Measurements from ENCODE around the gene PEX26.

The PEX26 gene

DNA sequence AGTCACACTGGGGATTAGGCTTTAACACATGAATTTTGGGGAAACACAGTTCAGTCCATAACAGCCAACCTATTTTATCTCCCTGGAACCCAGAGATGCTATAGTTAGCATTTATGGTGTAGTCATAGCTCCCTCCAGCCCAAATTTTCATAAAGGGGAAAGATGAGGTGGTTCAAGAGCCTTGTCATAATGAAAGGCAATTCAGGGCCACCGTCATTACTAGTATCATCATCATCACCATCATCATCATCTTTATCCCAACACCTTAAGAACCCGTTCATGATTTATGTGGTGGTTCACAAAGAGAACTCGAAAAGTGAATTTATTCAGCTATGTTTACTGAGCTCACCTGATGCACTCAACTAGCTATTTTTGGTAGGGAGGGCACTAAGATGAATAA, 30.4 kb downstream of the PEX26 start:
- H3K36me3 ChIP-seq (ENCODE audit: insufficient read depth, low read depth, low read length), result no peaks in the 10 kb centered on the region
- peaks cover 46% of the 10 kb centered on the region for H3K27me3 ChIP-seq (ENCODE audit: insufficient read depth, low read length)
- H3K9ac ChIP-seq (ENCODE audit: low read depth, low read length), result no peak overlapping the region
- peaks cover 15% of the 10 kb centered on the region; the same call in 1 of the 2 replicates for H3K9me3 ChIP-seq (ENCODE audit: insufficient read depth, low read depth, low read length)
- no peak overlapping the region for H3K27ac ChIP-seq (ENCODE audit: low read length)
- no peak overlapping the region for H3K4me3 ChIP-seq (ENCODE audit: low read length)
- peaks cover 3% of the 10 kb centered on the region; the same call in 1 of the 2 replicates for H3K4me1 ChIP-seq (ENCODE audit: insufficient read depth, low read length)

DNA sequence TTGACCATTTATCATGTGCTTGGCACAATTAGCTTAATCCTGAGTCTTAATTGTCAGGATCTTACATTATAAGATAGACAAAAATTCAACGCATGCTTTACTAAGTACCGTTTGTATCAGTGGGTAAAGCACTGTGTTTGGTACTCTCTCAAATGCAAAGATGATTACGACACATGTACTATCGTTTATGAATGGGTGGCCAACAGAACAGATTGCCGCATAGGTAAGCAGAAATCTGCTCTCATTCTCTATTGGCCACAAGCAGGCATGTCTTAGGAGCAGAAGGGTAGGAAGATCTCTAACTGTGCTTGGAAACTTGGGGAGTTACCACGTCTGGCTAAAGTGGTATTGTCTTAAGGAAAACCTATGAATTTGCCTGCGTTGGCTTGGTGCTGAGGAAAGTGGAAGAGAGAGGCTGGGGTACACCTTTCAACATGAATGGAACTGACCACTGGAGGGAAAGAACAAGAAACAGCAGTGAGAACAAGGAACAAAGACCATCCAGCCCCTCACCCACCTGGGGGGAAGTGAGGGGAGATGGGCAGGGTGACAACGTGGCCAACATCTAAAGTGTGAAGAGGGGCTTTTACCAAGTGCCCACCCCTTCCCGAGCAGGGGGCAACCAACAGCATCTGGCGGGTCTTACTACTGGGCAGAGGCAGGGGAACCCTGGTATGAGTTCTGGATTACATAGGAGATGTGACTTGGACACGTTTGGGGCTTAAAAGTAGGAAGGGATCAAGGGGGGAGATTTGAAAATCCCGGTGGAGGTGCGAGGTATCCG, 31.8 kb downstream of the PEX26 start:
- peak overlapping the region; percentile 65 for H3K4me3 ChIP-seq (ENCODE audit: low read length)
- no peak overlapping the region for H3K27ac ChIP-seq (ENCODE audit: low read length)
- peaks cover 49% of the 10 kb centered on the region for H3K27me3 ChIP-seq (ENCODE audit: insufficient read depth, low read length)
- peaks cover 15% of the 10 kb centered on the region; the same call in 1 of the 2 replicates for H3K9me3 ChIP-seq (ENCODE audit: insufficient read depth, low read depth, low read length)
- H3K4me1 ChIP-seq (ENCODE audit: insufficient read depth, low read length), result peaks cover 3% of the 10 kb centered on the region; the same call in 1 of the 2 replicates
- H3K36me3 ChIP-seq (ENCODE audit: insufficient read depth, low read depth, low read length), result no peaks in the 10 kb centered on the region
- no peak overlapping the region for H3K9ac ChIP-seq (ENCODE audit: low read depth, low read length)

DNA sequence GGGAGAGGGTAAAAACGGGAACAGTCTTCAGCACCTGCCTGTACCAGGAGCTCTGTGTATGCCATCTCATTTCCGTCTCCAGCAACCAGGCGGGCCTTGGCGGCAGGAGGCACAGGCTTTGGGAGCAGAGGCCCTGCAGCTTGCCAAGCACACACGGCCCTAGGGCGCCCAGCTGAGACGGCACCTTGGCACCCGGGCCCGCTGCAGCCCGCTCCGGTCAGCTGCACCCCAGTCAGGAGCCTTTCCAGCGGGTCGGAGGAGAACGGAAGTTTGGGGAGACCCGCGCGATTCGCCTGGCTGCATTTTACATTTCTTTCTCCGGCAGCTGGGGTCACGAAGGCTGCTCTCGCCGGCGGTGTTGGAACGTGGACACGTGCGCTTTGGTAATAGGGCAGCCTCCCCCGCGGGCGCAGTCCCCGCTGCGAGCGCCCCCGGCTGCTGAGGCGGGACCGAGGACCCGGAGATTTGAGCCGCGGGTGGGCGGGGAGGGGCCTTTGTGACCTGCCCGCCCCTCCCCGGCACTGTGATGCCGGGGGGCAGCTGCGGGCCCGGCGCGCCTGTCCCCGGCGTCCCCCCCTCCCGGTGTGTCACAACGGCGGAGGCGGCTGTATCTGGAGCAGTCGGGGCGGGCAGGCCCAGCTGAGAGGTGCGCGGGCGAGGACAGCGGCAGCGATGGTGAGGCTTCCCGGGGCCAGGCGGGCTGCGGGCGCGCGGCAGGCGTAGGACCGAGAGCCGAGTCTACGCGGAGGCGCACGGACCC, 32.6 kb downstream of the PEX26 start, which contains the start of gene TUBA8:
Gene TUBA8, plus strand, starts transcription at position 616 of the 760 bp plus-strand sequence. Its CDS starts 57 bp downstream, at position 673.
- no peak within 1 kb of the TSS for H3K27ac ChIP-seq (ENCODE audit: low read length)
- H3K9ac ChIP-seq (ENCODE audit: low read depth, low read length), result no peak within 1 kb of the TSS
- H3K4me3 ChIP-seq (ENCODE audit: low read length), result peak within 1 kb of the TSS; percentile 65
- no peaks in the 10 kb centered on the region for H3K36me3 ChIP-seq (ENCODE audit: insufficient read depth, low read depth, low read length)
- H3K27me3 ChIP-seq (ENCODE audit: insufficient read depth, low read length), result peaks cover 49% of the 10 kb centered on the region
- peaks cover 13% of the 10 kb centered on the region; the same call in 1 of the 2 replicates for H3K9me3 ChIP-seq (ENCODE audit: insufficient read depth, low read depth, low read length)
- peaks cover 3% of the 10 kb centered on the region; the same call in 1 of the 2 replicates for H3K4me1 ChIP-seq (ENCODE audit: insufficient read depth, low read length)

DNA sequence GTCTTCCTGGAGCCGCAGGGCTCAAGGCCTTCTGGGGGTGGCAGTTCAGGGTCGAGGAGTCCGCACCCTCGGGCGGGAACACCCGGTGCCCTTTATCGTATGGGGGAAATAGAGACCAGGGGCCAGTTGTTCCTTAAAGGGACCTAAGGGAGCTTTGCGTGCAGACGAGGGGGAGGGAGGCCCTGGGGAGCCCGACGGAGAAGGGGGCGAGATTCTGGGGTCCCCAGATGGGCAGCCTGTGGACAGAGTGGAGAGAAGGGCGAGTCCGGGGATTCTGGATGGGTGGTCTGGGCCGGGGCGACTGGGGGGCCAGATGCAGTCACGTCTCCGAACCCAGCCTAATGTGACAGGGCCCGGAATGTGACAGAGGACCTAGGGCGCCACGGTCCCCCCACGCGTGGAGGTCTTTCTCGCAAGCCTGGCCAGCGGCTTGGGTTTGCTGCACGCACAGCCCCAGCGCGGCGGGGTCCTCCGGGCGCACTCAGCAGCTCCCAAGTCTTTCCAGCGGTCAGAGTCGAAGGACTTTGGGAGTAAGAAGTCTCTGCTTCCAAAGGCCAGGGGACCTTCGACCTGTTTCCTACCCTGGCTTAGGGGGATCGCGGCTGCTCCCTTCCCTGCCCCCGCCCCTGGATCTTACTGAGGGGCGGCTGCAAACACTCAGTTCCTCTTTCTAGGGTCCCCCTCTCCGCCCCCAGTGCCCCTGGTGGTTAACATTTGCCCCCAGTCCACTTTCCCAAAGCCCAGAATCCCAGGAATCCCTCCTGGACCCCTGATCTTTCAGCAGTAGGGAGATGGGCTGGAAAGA, 33.4 kb downstream of the PEX26 start:
- no peaks in the 10 kb centered on the region for H3K36me3 ChIP-seq (ENCODE audit: insufficient read depth, low read depth, low read length)
- peak overlapping the region; percentile 65; the same call in 1 of the 2 replicates for H3K4me3 ChIP-seq (ENCODE audit: low read length)
- H3K27me3 ChIP-seq (ENCODE audit: insufficient read depth, low read length), result peaks cover 49% of the 10 kb centered on the region
- no peak overlapping the region for H3K9ac ChIP-seq (ENCODE audit: low read depth, low read length)
- peaks cover 3% of the 10 kb centered on the region; the same call in 1 of the 2 replicates for H3K4me1 ChIP-seq (ENCODE audit: insufficient read depth, low read length)
- peaks cover 5% of the 10 kb centered on the region; the same call in 1 of the 2 replicates for H3K9me3 ChIP-seq (ENCODE audit: insufficient read depth, low read depth, low read length)
- H3K27ac ChIP-seq (ENCODE audit: low read length), result no peak overlapping the region

DNA sequence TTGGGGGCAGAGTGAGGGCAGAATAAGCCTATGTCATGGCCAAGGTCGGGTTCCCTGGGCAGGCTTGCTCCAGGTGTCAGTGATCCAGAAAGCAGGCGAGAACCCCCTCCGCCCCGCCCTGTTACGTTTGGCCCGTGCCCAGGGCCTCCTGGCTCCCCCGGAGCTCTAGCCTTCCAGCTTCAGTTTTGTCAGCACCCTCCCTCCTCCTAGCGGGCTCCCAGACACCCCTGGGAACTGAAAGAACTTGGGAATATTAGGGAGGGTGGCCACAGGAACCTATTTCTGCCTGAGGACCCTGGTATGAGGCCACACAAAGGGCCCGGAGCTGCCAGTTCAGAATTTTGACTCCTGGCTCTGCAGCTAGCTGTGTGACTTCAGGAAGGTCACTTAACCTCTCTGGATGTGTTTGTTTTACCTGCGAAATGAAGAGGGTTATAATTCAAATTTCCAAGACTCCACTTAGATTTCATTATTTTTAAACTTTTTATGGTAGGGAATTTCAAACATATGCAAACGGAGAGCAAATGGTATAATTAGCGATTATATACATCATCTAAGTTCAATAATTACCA, 34.1 kb downstream of the PEX26 start:
- H3K4me3 ChIP-seq (ENCODE audit: low read length), result no peak overlapping the region

DNA sequence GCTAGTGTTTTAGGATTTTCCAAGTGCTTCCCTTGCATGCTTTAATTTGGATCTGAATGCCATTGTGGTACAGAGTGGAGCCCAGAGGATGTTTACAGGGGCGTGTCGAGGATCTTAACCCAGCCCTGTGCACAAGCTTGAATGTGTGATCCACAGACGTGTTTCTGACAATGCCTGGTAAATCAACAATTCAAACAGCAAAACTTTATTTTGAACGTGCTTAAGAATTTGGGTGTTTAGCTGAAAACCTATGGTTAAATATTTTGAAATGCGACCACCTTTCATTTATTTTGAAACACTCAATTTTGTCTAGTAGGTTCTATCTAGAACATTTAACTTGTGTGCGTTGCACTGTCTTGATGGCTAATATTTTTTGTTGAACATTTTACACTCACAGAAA, 34.6 kb downstream of the PEX26 start:
- Histone ChIP-seq H3K27ac (ENCODE audit: low read length) (no peak overlapping the region), H3K9ac (ENCODE audit: low read depth, low read length) (no peak overlapping the region)

More for the DNA sequence above, 34.1 kb downstream of the PEX26 start:
- H3K4me1 ChIP-seq (ENCODE audit: insufficient read depth, low read length), result peaks cover 3% of the 10 kb centered on the region; the same call in 1 of the 2 replicates
- H3K36me3 ChIP-seq (ENCODE audit: insufficient read depth, low read depth, low read length), result no peaks in the 10 kb centered on the region
- no peak overlapping the region for H3K27ac ChIP-seq (ENCODE audit: low read length)
- H3K9ac ChIP-seq (ENCODE audit: low read depth, low read length), result no peak overlapping the region
- H3K27me3 ChIP-seq (ENCODE audit: insufficient read depth, low read length), result peaks cover 49% of the 10 kb centered on the region
- H3K9me3 ChIP-seq (ENCODE audit: insufficient read depth, low read depth, low read length), result 0 out of 2 replicates have a peak, but pooled peaks cover 3% of the 10 kb centered on the region

DNA sequence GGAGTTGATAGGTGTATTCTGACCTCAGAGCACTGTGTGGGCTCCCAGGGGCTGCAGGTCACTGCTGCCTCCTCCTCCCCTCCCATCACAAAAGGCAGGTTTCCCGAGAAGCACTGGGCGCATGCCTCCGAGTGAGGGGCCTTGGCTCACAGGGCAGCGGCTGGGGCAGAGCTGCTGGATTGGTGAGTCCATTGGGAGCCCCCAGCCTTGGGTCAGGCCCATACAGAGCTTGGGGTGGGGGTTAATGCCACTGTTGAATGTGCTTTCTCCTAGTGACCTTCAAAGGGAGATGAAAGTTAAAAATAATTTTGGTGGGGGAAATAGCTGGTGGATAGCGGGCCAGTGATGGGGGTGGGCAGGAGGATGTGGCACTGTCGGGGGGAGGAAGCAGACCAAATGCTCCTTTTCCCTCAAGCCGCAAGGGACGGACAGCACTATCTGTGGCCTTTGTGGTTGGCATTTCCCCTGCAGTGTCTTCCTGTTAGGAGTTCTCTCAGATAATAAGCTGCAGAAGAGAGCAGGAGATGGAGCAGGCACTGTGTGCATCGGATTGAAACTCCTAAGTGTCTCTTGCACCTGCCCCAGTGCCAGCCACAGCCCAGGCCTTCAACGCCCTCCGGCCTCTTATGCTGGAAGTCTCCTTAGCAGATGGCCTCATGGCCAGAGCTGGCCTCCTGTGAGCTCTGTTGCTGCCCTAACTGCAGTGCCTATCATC, 36.0 kb downstream of the PEX26 start:
- Histone ChIP-seq H3K27me3 (ENCODE audit: insufficient read depth, low read length) (peaks cover 45% of the 10 kb centered on the region), H3K4me3 (ENCODE audit: low read length) (no peak overlapping the region), H3K9ac (ENCODE audit: low read depth, low read length) (no peak overlapping the region), H3K36me3 (ENCODE audit: insufficient read depth, low read depth, low read length) (no peaks in the 10 kb centered on the region), H3K4me1 (ENCODE audit: insufficient read depth, low read length) (peaks cover 3% of the 10 kb centered on the region; the same call in 1 of the 2 replicates), H3K9me3 (ENCODE audit: insufficient read depth, low read depth, low read length) (0 out of 2 replicates have a peak, but pooled peaks cover 3% of the 10 kb centered on the region), H3K27ac (ENCODE audit: low read length) (no peak overlapping the region)

More for the DNA sequence above, 34.6 kb downstream of the PEX26 start:
- Histone ChIP-seq H3K9me3 (ENCODE audit: insufficient read depth, low read depth, low read length) (0 out of 2 replicates have a peak, but pooled peaks cover 3% of the 10 kb centered on the region), H3K36me3 (ENCODE audit: insufficient read depth, low read depth, low read length) (no peaks in the 10 kb centered on the region), H3K27me3 (ENCODE audit: insufficient read depth, low read length) (peaks cover 45% of the 10 kb centered on the region), H3K4me3 (ENCODE audit: low read length) (no peak overlapping the region), H3K4me1 (ENCODE audit: insufficient read depth, low read length) (peaks cover 3% of the 10 kb centered on the region; the same call in 1 of the 2 replicates)

DNA sequence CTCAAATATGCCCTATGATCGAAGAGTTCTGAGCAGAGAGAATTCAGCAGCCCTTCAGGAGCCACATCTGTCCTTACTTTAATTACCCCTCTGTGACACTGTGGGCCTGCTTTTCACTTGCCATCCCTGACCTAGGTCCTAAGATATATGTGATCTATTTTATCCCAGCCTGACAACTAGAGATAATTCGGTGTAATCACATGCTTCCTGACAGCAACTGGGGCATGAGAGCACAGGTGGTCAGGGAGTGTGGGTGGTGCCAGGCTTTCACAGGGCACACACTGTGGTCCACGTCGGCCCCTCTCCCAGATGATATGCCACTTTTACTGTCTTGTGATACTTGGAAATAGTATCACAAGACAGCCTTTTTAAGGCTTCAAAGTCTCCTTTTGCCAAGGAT, 36.7 kb downstream of the PEX26 start:
- H3K27ac ChIP-seq (ENCODE audit: low read length), result no peak overlapping the region
- H3K27me3 ChIP-seq (ENCODE audit: insufficient read depth, low read length), result peaks cover 40% of the 10 kb centered on the region
- H3K4me1 ChIP-seq (ENCODE audit: insufficient read depth, low read length), result peaks cover 3% of the 10 kb centered on the region; the same call in 1 of the 2 replicates
- H3K9ac ChIP-seq (ENCODE audit: low read depth, low read length), result no peak overlapping the region
- H3K36me3 ChIP-seq (ENCODE audit: insufficient read depth, low read depth, low read length), result no peaks in the 10 kb centered on the region
- H3K4me3 ChIP-seq (ENCODE audit: low read length), result no peak overlapping the region
- 0 out of 2 replicates have a peak, but pooled peaks cover under 1% of the 10 kb centered on the region for H3K9me3 ChIP-seq (ENCODE audit: insufficient read depth, low read depth, low read length)

DNA sequence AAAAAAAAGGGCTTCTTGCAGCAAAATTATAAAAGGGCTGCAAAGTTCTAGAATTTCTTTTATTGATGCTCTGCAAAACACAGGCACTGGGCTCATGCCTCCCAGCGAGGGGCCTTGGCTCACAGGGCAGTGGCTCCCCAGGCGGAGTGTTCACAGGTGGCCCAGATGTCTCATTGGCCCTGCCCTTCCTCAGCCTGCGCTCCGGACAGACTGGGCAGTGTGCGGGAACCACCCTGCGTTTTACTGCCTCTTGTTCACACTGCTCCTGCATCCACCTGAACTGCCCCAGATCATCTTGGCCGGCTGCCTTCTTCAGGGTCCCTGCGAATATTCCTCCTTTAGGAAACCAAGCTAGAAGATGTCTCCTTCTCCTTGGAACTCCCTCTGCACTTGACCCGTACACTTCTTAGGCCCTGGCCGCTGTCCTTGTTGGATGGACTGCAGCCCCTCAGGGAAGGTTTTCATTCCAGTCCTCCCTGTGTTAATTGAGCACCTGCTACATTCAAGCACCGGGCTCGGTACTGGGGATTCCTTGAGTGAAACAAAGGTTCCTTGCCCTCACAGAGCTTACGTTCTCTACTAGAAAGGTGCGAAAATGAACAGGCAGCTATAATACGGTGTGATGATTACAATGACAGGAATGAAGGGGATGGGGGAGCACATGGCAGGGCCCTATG, 37.3 kb downstream of the PEX26 start:
- H3K27me3 ChIP-seq (ENCODE audit: insufficient read depth, low read length), result peaks cover 34% of the 10 kb centered on the region
- peaks cover 3% of the 10 kb centered on the region; the same call in 1 of the 2 replicates for H3K4me1 ChIP-seq (ENCODE audit: insufficient read depth, low read length)
- H3K36me3 ChIP-seq (ENCODE audit: insufficient read depth, low read depth, low read length), result no peaks in the 10 kb centered on the region
- H3K4me3 ChIP-seq (ENCODE audit: low read length), result no peak overlapping the region
- H3K27ac ChIP-seq (ENCODE audit: low read length), result no peak overlapping the region
- no peak overlapping the region for H3K9ac ChIP-seq (ENCODE audit: low read depth, low read length)
- no peaks in the 10 kb centered on the region for H3K9me3 ChIP-seq (ENCODE audit: insufficient read depth, low read depth, low read length)

DNA sequence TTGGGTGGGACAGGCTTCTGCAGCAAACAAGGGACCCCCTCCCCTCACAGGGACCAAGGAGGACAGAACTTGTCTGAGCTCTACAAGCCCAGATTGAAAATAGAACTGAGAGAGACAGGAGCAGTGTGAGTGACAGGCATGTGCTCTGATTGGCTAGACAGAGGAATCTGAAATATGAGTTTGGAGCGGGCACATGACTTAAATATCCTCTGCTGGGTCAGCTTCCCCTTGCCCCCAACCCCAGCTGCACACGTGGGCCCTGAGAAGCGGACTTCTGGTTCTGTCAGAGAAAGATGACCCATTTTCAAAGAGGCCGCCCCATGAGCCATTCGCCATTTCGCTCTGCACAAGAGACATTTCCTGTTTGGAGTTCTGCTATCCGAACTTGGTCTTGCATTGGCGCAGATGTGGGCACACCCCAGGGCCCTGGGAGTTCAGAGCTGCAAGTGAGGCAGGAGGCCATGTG, 38.1 kb downstream of the PEX26 start:
- H3K4me1 ChIP-seq (ENCODE audit: insufficient read depth, low read length), result peaks cover 3% of the 10 kb centered on the region; the same call in 1 of the 2 replicates
- H3K4me3 ChIP-seq (ENCODE audit: low read length), result no peak overlapping the region
- peaks cover 26% of the 10 kb centered on the region for H3K27me3 ChIP-seq (ENCODE audit: insufficient read depth, low read length)
- H3K9me3 ChIP-seq (ENCODE audit: insufficient read depth, low read depth, low read length), result no peaks in the 10 kb centered on the region
- H3K9ac ChIP-seq (ENCODE audit: low read depth, low read length), result no peak overlapping the region
- no peaks in the 10 kb centered on the region for H3K36me3 ChIP-seq (ENCODE audit: insufficient read depth, low read depth, low read length)
- H3K27ac ChIP-seq (ENCODE audit: low read length), result no peak overlapping the region
